NT2/D1 (cell line): ENCODE data around the gene TOR4A.

ENCODE experiments used
- DNase-seq: peaks from one replicate; pipeline ENCODE4 v3.0.0-alpha.2; 2011; ENCODE audit warnings: low read depth, low spot score
- H3K27me3 ChIP-seq: 2 replicates; pipeline ENCODE4 v1.6.0; 2011; ENCODE audit warnings: mild to moderate bottlenecking; ENCODE audit not compliant: insufficient read length, insufficient read depth
- H3K36me3 ChIP-seq: 2 replicates; pipeline ENCODE4 v1.6.1; 2011; ENCODE audit warnings: mild to moderate bottlenecking, low read length, mixed read lengths; ENCODE audit not compliant: insufficient read depth, insufficient read length
- H3K4me1 ChIP-seq: 2 replicates; pipeline ENCODE4 v1.5.1; 2011; ENCODE audit not compliant: insufficient read depth, insufficient read length
- H3K4me3 ChIP-seq: 2 replicates; pipeline ENCODE4 v1.5.1; 2011; ENCODE audit warnings: low read depth; ENCODE audit not compliant: insufficient read length
- H3K9ac ChIP-seq: 2 replicates; pipeline ENCODE4 v1.6.0; 2011; ENCODE audit warnings: low read depth; ENCODE audit not compliant: insufficient read length
- H3K9me3 ChIP-seq: 2 replicates; pipeline ENCODE4 v1.5.1; 2011; ENCODE audit warnings: mild to moderate bottlenecking, low read length; ENCODE audit not compliant: insufficient read depth
- SUZ12 ChIP-seq: IDR thresholded peaks from 2 replicates; pipeline ENCODE4 v1.6.1; 2011; ENCODE audit not compliant: insufficient read length, insufficient read depth; ENCODE audit errors: extremely low read depth
- YY1 ChIP-seq: IDR thresholded peaks from 2 replicates; pipeline ENCODE4 v1.6.1; 2011; ENCODE audit not compliant: insufficient read length, insufficient read depth
- ZNF274 ChIP-seq: IDR thresholded peaks from 2 replicates; pipeline ENCODE4 v1.6.1; 2011; ENCODE audit warnings: mild to moderate bottlenecking, low read depth, low read length

TOR4A gene

DNA sequence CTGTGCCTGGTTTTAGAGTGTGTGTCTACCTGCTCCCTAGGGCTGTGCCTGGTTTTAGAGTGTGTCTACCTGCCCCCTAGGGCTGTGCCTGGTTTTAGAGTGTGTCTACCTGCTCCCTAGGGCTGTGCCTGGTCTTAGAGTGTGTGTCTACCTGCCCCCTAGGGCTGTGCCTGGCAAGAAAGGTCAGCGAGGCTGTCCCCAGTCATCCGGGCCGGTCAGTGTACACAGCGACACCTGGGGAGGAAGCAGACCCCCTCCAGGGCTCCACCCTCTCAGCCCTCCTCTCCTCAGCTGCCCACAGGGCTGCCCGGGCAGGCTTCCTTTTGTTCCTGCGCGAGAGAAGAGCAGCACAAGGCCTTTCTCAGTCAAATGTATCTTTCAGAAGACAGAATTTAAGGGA, 20.4 kb downstream of the TOR4A start:
- no peak for TF ChIP-seq ZNF274
- no peak for TF ChIP-seq YY1
- TF ChIP-seq SUZ12 = no peak
- Histone ChIP-seq H3K36me3 (peaks cover 7% of the 10 kb centered on the region), H3K9me3 (peaks cover 5% of the 10 kb centered on the region; the same call in 1 of the 2 replicates), H3K9ac (peak overlapping the region; percentile 46), H3K27me3 (peaks cover 24% of the 10 kb centered on the region), H3K4me1 (peaks cover 30% of the 10 kb centered on the region), H3K4me3 (no peak overlapping the region)
- DNase-seq = no peak

DNA sequence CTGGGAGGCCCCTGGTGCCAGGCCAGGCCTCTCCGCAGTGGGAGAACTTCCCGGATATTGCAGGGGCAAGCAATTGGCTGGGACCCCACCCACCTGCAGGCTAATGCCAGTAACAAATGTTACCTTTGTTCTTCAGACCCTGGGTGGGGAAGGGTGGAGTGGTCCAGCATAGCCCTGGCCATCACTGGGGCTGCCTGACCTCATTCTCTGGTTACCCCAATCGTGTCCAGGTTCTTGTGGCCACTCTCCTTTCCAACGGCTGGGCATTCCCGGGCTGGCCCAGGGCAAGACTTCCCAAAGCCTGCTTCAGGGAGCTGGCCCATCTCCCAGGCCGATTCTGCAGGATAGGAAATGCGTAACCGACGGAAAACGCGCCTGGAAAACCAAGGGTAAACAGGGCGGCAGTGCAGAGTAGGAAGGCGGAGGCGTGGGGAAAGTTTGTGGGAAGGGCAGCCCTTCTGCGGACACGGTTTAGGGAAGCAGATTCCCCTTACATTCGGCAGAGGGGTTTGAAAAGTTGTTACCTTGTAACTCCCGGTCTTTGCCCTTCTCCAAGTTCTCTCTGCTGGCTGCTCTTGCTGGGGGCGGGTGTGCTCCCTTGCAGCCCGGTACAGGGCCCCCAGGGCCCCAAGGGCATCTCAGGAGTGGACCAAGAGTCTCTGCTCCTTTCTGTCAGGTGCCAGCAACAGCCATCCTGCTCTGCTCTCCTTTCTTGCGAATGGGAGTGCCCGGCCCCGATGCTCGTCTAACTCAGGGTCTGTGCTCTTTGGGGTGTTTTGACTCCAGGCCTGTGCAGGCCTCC, 21.1 kb downstream of the TOR4A start:
- Histone ChIP-seq H3K36me3 (peaks cover 7% of the 10 kb centered on the region), H3K9me3 (peaks cover 5% of the 10 kb centered on the region; the same call in 1 of the 2 replicates), H3K27me3 (peaks cover 31% of the 10 kb centered on the region), H3K4me1 (peaks cover 36% of the 10 kb centered on the region), H3K9ac (peak overlapping the region; percentile 65), H3K4me3 (peak overlapping the region; percentile 16)
- DNase-seq = no peak
- no peak for TF ChIP-seq ZNF274
- no peak for TF ChIP-seq SUZ12
- no peak for TF ChIP-seq YY1

DNA sequence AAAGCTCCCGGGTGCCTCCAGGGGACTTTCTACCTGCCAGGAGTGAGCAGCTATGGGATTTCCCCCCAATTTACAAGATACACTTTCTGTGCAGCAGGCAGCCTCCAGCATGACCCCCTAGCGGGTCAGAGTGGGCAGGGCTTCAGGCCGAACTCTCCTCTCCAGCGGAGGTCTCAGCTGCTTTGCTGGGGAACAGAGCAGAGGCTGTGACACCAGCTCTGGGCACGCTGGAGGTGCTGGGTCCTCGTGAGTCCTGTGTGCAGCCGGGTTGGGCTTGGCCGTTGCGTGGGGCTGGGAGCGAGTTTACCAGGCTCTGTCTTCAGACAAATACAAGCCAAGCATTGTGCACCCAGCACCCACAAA, 21.7 kb downstream of the TOR4A start:
- H3K4me1 ChIP-seq = peaks cover 42% of the 10 kb centered on the region
- H3K4me3 ChIP-seq = peak overlapping the region; percentile 0
- H3K27me3 ChIP-seq = peaks cover 36% of the 10 kb centered on the region

DNA sequence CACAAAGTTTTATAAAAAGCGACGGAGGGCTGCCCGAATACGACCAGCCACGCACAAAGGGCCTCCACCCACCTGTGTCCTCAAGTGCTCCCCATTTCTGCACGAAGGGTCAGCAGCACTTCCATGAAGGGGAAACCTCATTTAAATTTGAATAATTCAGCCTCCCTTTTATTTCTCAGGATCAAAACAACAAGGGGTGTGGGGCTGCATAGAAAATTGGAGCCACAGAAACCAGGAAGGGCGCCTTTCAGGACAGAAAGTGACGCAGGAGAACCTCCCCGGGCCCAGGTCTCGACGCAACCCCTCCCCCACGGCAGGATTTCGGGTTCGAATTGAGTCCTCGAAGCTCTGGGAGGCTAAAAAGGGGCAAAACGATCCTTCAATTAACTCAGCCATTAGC, 22.4 kb downstream of the TOR4A start:
- Histone ChIP-seq H3K4me3 (peak overlapping the region; percentile 98), H3K27me3 (peaks cover 30% of the 10 kb centered on the region), H3K9me3 (no peaks in the 10 kb centered on the region), H3K36me3 (peaks cover 7% of the 10 kb centered on the region), H3K9ac (peak overlapping the region; percentile 99), H3K4me1 (peaks cover 47% of the 10 kb centered on the region)
- TF ChIP-seq SUZ12 (no peak), YY1 (no peak), ZNF274 (no peak)
- no peak for DNase-seq

More for the DNA sequence above, 21.7 kb downstream of the TOR4A start:
- DNase-seq = no peak
- peaks cover 7% of the 10 kb centered on the region for H3K36me3 ChIP-seq
- H3K9me3 ChIP-seq = peaks cover 2% of the 10 kb centered on the region; the same call in 1 of the 2 replicates
- peak overlapping the region; percentile 65 for H3K9ac ChIP-seq
- TF ChIP-seq ZNF274 (no peak), YY1 (no peak), SUZ12 (no peak)

DNA sequence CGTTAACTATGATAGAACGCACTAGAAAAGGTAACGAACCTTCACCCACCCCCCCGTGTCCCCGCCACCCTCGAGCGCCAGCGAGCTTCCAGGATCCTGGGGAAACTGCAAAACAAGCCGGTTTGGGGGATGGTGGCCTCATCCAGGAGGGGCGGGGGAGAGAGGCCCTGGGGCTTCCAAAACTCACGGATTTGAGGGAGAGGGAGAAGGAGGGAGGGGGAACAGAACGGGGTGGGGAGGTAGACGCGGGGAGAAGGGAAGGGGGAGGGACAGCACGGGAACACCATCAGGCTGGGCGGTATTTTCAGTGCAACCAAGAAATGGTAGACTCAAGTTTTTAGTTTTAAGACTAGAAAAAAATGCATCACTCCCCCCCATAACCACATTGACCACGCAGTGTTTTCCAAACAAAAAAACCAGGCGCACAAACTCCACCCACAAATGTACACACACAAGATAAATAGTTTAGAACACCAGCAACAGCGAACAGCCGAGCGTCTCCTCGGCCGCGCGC, 23.1 kb downstream of the TOR4A start:
- TF ChIP-seq ZNF274 = no peak
- no peak for TF ChIP-seq SUZ12
- TF ChIP-seq YY1 = no peak
- Histone ChIP-seq H3K27me3 (peaks cover 27% of the 10 kb centered on the region), H3K4me1 (peaks cover 51% of the 10 kb centered on the region), H3K4me3 (peak overlapping the region; percentile 98), H3K9ac (peak overlapping the region; percentile 99), H3K9me3 (no peaks in the 10 kb centered on the region), H3K36me3 (peaks cover 7% of the 10 kb centered on the region)
- no peak for DNase-seq

DNA sequence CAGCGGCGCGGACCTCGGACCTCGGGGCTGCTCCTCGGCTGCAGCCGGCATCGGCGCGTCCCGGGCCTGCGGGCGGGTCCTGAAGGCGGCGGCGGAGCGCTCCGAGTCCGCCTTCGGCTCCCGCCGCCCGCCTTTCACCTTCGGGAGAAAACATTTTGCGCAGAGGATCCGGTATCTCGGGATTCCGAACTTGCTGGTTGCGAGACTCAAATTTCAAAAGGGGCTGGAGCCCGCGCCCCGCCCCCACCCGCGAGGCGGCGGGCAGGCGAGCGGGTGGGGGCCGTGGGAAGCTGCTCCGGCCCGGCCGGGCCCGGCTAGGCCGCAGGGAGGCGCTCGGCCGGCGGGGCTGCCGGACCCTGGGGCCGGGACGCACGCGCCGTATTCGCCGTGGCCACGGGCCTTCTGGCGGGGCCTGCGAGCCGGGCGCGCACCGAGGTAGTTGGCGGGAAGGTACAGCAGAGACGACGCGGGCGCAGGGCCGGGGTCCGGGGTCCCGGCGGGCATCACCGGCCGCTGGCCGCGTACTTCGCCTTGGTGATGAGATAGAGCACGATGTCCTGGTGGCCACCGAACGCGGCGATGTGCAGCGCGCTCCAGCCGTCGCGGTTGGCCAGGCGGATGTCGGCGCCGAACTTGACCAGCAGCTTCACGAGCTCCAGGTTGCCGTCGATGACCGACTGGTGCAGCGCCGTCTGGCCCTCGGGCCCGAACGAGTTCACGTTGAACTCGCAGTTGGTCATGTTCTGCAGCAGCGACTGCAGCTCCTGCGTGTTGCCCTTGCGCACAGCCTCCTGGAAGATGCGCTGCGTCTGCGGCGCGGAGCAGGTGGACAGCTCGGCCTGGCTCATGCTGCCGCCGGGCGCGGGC, 23.8 kb downstream of the TOR4A start:
- Histone ChIP-seq H3K9me3 (no peaks in the 10 kb centered on the region), H3K36me3 (peaks cover 7% of the 10 kb centered on the region), H3K4me3 (peak overlapping the region; percentile 98), H3K27me3 (peaks cover 26% of the 10 kb centered on the region), H3K4me1 (peaks cover 56% of the 10 kb centered on the region), H3K9ac (peak overlapping the region; percentile 99)
- no peak for DNase-seq
- TF ChIP-seq ZNF274 = no peak
- no peak for TF ChIP-seq YY1
- TF ChIP-seq SUZ12 = no peak
